Measurements from ENCODE around the gene SAFB.

GRCh38 chr19:5646703-5647102 is 23.8 kb downstream of the SAFB start:
- TF ChIP-seq CTCF (IDR thresholded peaks at IDR 0.05) (no peak), POLR2A (IDR thresholded peaks at IDR 0.05) (no peak)

Measured in ovary (tissue), 3 donors.